H1 (cell line): ENCODE results near the gene ZSCAN16. TPM values are rescaled to one million over a fixed set of nuclear protein-coding genes. Genes with fewer than 3 reads are reported as not detected.

Source experiments
- CBX5 ChIP-seq: fragments of 300-800, 300-1000 bp; sonication (generic); IDR thresholded peaks from 2 replicates; pipeline ENCODE4 v1.7.1; 2016; ENCODE audit warnings: antibody characterized with exemption, low read length, low read depth
- CREB1 ChIP-seq: IDR thresholded peaks from 2 replicates; pipeline ENCODE4 v1.6.1; 2012; ENCODE audit warnings: inconsistent platforms
- EGR1 ChIP-seq: IDR thresholded peaks from 2 replicates; pipeline ENCODE4 v1.6.1; 2011; ENCODE audit warnings: low read depth, low read length, borderline replicate concordance
- NANOG ChIP-seq: IDR thresholded peaks from 2 replicates; pipeline ENCODE4 v1.6.1; 2011; ENCODE audit warnings: low read length, low read depth, mild to moderate bottlenecking, inconsistent platforms; ENCODE audit not compliant: insufficient read depth, poor library complexity, severe bottlenecking
- RXRA ChIP-seq: IDR thresholded peaks from 2 replicates; pipeline ENCODE4 v1.6.1; 2011; ENCODE audit warnings: low read depth, mild to moderate bottlenecking, low read length, moderate library complexity; ENCODE audit not compliant: insufficient read depth
- SAP30 ChIP-seq: fragments of 300-600 bp; sonication (generic); IDR thresholded peaks from 2 replicates; pipeline ENCODE4 v1.7.1; 2012; ENCODE audit warnings: low read length, moderate library complexity, mild to moderate bottlenecking, inconsistent platforms; ENCODE audit not compliant: insufficient read depth, insufficient replicate concordance
- SIN3A ChIP-seq, 2 experiments: IDR thresholded peaks in 1 of 2; conservative IDR thresholded peaks in 1 of 2; 2 replicates each; pipeline ENCODE4 v1.6.1; 2011 to 2012; ENCODE audit warnings: low read length in 2 of 2, improper control_type of control experiment in 1 of 2, low read depth in 1 of 2, mild to moderate bottlenecking in 1 of 2
- SP4 ChIP-seq: IDR thresholded peaks from 2 replicates; pipeline ENCODE4 v1.6.1; 2012; ENCODE audit warnings: low read length, inconsistent platforms
- TEAD4 ChIP-seq: IDR thresholded peaks from 2 replicates; pipeline ENCODE4 v1.6.1; 2012; ENCODE audit warnings: low read depth, low read length, inconsistent platforms, mixed read lengths
- YY1 ChIP-seq: IDR thresholded peaks from 2 replicates; pipeline ENCODE4 v1.6.1; 2011; ENCODE audit warnings: low read depth, mild to moderate bottlenecking, low read length
- polyA plus RNA-seq, 7 experiments: library from polyadenylated mRNA; depleted of rRNA in 3 of 7; stranded (reverse) in 5 of 7; unstranded in 2 of 7; fragments of >200 nt in 5 of 7; fragments of 200-250 nt in 2 of 7; gene quantifications; 1 replicate in 5 of 7; 2 replicates in 1 of 7; 4 replicates in 1 of 7; pipeline versions ENCODE4 v1.2.1 to v1.2.3, GENCODE V29; 2011 to 2013; ENCODE audit warnings: missing spikeins in 2 of 7, mixed read lengths in 2 of 7
- total RNA-seq: library from RNA; stranded (reverse); fragmentation: NEBNext Ultra II Directional; extraction: Animal tissue kit (Norgen Biotek cat#: 25700); gene quantifications from 2 replicates; pipeline ENCODE4 v1.2.1, GENCODE V29; 2021

ZSCAN16 gene
- total and polyA plus RNA-seq, 2 of the 8 experiments (the other 6 are each of a cell fraction or from before 2014, with no cell fraction given) = 3.6 to 9.4 TPM

DNA sequence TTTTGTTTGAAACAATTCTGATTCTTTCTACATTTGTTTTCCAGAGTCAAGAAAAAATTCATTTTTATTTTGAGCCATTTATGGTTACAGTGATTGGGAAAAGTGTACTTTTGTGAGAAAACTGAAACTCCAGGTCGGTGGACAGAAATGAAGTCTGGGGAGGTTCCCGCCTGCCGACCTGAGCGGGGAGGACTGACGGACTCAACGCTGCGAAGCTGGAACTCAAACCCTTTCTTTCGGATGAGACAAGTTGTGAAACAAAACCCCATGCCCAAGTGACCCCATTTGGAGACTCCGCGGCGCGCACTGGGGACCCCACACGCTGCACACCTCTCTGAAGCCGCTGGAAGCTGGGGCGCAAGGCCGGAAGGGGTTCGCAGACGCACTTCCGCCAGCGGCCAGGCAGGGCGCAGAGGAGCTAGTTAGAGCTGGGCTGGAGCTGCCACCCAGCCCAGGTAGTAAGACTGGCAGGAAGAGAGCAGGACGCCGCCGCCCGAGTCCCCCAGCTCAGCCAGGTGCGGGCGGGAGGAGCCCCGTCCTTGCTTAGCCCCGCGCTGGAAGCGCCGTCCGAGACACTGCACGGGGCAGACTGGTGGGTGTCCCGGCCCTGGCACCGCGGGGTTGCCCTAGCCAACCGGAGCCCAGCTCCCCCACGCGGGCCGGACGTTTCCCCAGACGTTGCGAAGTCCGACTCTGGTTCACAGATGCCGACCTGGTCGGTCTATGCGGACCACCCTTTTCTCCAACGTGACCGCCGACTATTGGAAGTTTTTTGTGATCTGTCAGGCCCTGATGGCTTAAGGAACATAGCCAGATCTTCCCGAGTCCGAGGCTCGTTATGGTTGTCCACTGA is 19.8 kb upstream of the ZSCAN16 start (continued):
- peak; percentile 44; the same call in 1 of the 2 replicates for TF ChIP-seq YY1
- peak; percentile 57; the same call in 1 of the 2 replicates for TF ChIP-seq CREB1
- peak; percentile 21 for TF ChIP-seq NANOG
- TF ChIP-seq RXRA = no peak
- TF ChIP-seq SP4 = no peak
- TF ChIP-seq SIN3A (conservative IDR thresholded peaks at IDR 0.05 in 1 of 2, IDR thresholded peaks at IDR 0.05 in 1 of 2; ENCODE audit: low read depth in 1 of 2, low read length in 2 of 2) = peak; percentile 18 to 87; a peak in 1 of 4 replicates
- TF ChIP-seq TEAD4 = no peak
- TF ChIP-seq SAP30 = no peak
- no peak for TF ChIP-seq CBX5
- TF ChIP-seq EGR1 = 0 out of 2 replicates have a peak, but pooled peaks have one; percentile 23
